A549 (cell line): Measurements from ENCODE around the gene ITPR3. TPM values are rescaled to one million over a fixed set of nuclear protein-coding genes. Genes with fewer than 3 reads are reported as not detected.

Experiments
- ATAC-seq, 2 experiments: fragments of 200-7000 bp in 1 of 2; fragments of >200 bp in 1 of 2; cut with Nextera tagmentation in 1 of 2; cut with Tn5 transposase in 1 of 2; 3 replicates each; pipeline versions ENCODE4 v1.8.0 to v1.9.1; 2018 to 2020; ENCODE audit warnings: mild to moderate bottlenecking in 1 of 2, moderate library complexity in 1 of 2
- CTCF ChIA-PET: fragments of 300-600 bp; sonication (Branson Sonifier 250); formaldehyde crosslinking; extraction: SDS; loops from one replicate; lab custom pipeline; 2021; ENCODE audit warnings: antibody characterized with exemption, inconsistent platforms; lab: Yijun Ruan, JAX
- POLR2A ChIA-PET: fragments of 350-600 bp; formaldehyde crosslinking; extraction: SDS; loops from one replicate; lab custom pipeline; 2021; ENCODE audit warnings: antibody characterized with exemption, inconsistent platforms; lab: Yijun Ruan, JAX
- DNase-seq, 2 experiments: peaks; one replicate each; pipeline versions ENCODE4 v3.0.0 to v3.0.0-alpha.2; 2011 to 2016; ENCODE audit warnings: low read depth in 1 of 2, low spot score in 1 of 2
- FAIRE-seq: peaks from 2 replicates; lab custom pipeline; 2011; peaks lifted over from hg19 to GRCh38; lab: Jason Lieb, UNC
- H3K27ac ChIP-seq, 2 experiments: fragments of >200 bp; sonication (Bioruptor Twin); formaldehyde crosslinking; 3 replicates each; pipeline ENCODE4 v1.5.1; 2016 to 2017
- H3K4me1 ChIP-seq: fragments of >200 bp; sonication (Bioruptor Twin); formaldehyde crosslinking; 3 replicates; pipeline ENCODE4 v1.6.1; 2016
- H3K4me2 ChIP-seq: fragments of >200 bp; sonication (Bioruptor Twin); formaldehyde crosslinking; 3 replicates; pipeline ENCODE4 v1.6.1; 2016
- H3K4me3 ChIP-seq: fragments of >200 bp; sonication (Bioruptor Twin); formaldehyde crosslinking; 3 replicates; pipeline ENCODE4 v1.5.1; 2016
- H3K9me3 ChIP-seq: fragments of >200 bp; sonication (Bioruptor Twin); formaldehyde crosslinking; 3 replicates; pipeline ENCODE4 v1.6.1; 2016
- BHLHE40 ChIP-seq: IDR thresholded peaks from 2 replicates; pipeline ENCODE4 v1.6.1; 2012; ENCODE audit warnings: low read depth, low read length, inconsistent platforms
- CEBPB ChIP-seq, 2 experiments: fragments of >200 bp in 1 of 2; sonication (Bioruptor Twin) in 1 of 2; formaldehyde crosslinking in 1 of 2; IDR thresholded peaks; 2 replicates each; pipeline ENCODE4 v1.6.1; 2012 to 2016
- ESRRA ChIP-seq: fragments of 150-350 bp; IDR thresholded peaks from 2 replicates; pipeline ENCODE4 v1.6.1; 2014; ENCODE audit warnings: mild to moderate bottlenecking, low read length, borderline replicate concordance
- HDAC2 ChIP-seq: fragments of 200-600 bp; sonication (generic); IDR thresholded peaks from 2 replicates; pipeline ENCODE4 v1.6.1; 2016
- HOXA7 ChIP-seq: fragments of 250-450 bp; sonication (Bioruptor Pico); IDR thresholded peaks from 2 replicates; pipeline ENCODE4 v1.5.0; 2020; ENCODE audit warnings: mild to moderate bottlenecking, moderate library complexity
- HOXB5 ChIP-seq: fragments of 250-450 bp; sonication (Bioruptor Pico); IDR thresholded peaks from 2 replicates; pipeline ENCODE4 v1.5.0; 2020; ENCODE audit warnings: mild to moderate bottlenecking, moderate library complexity
- KDM5A ChIP-seq: fragments of 200-600 bp; sonication (generic); IDR thresholded peaks from 2 replicates; pipeline ENCODE4 v1.6.1; 2016; ENCODE audit warnings: antibody characterized with exemption, mild to moderate bottlenecking
- MAFK ChIP-seq: fragments of 450-650 bp; IDR thresholded peaks from 2 replicates; pipeline ENCODE4 v1.6.1; 2014; ENCODE audit not compliant: partially characterized antibody
- MAZ ChIP-seq: fragments of 150-350 bp; IDR thresholded peaks from 2 replicates; pipeline ENCODE4 v1.6.1; 2014; ENCODE audit warnings: antibody characterized with exemption, low read depth, low read length, borderline replicate concordance
- MYC ChIP-seq: IDR thresholded peaks from 2 replicates; pipeline ENCODE4 v1.6.1; 2012; ENCODE audit warnings: mild to moderate bottlenecking, inconsistent platforms, low read length, improper control_type of control experiment, borderline replicate concordance
- NPAS2 ChIP-seq: fragments of 250-450 bp; sonication (Bioruptor Pico); IDR thresholded peaks from 2 replicates; pipeline ENCODE4 v1.8.0; 2022; ENCODE audit warnings: mild to moderate bottlenecking, moderate library complexity, borderline replicate concordance
- PHF8 ChIP-seq: fragments of 200-600 bp; sonication (generic); IDR thresholded peaks from 2 replicates; pipeline ENCODE4 v1.6.1; 2016; ENCODE audit warnings: low read depth, mild to moderate bottlenecking, antibody characterized with exemption, moderate library complexity, borderline replicate concordance
- RAD21 ChIP-seq, 2 experiments: fragments of >200 bp in 1 of 2; sonication (Bioruptor Twin) in 1 of 2; formaldehyde crosslinking in 1 of 2; IDR thresholded peaks in 1 of 2; conservative IDR thresholded peaks in 1 of 2; 2 replicates in 1 of 2; 3 replicates in 1 of 2; pipeline ENCODE4 v1.6.1; 2012 to 2018; ENCODE audit warnings: inconsistent platforms in 1 of 2
- RCOR1 ChIP-seq: fragments of 150-350 bp; IDR thresholded peaks from 2 replicates; pipeline ENCODE4 v1.6.1; 2014; ENCODE audit warnings: antibody characterized with exemption, low read length, low read depth
- RNF2 ChIP-seq: fragments of 200-600 bp; sonication (generic); IDR thresholded peaks from 2 replicates; pipeline ENCODE4 v1.6.1; 2016; ENCODE audit warnings: low read depth, mild to moderate bottlenecking, antibody characterized with exemption, moderate library complexity, borderline replicate concordance
- SMC3 ChIP-seq: fragments of >200 bp; sonication (Bioruptor Twin); formaldehyde crosslinking; IDR thresholded peaks from 3 replicates; pipeline ENCODE4 v1.6.1; 2018; ENCODE audit warnings: inconsistent platforms
- TP53 ChIP-seq: fragments of 250-450 bp; sonication (Bioruptor Pico); IDR thresholded peaks from 2 replicates; pipeline ENCODE4 v1.5.0; 2021; ENCODE audit warnings: mild to moderate bottlenecking, moderate library complexity
- ZC3H11A ChIP-seq: fragments of 450-650 bp; IDR thresholded peaks from 2 replicates; pipeline ENCODE4 v1.6.1; 2014; ENCODE audit warnings: antibody characterized with exemption, mild to moderate bottlenecking
- ZNF302 ChIP-seq: fragments of 250-450 bp; sonication (Bioruptor Pico); IDR thresholded peaks from 2 replicates; pipeline ENCODE4 v1.9.0; 2021; ENCODE audit warnings: inconsistent platforms, mild to moderate bottlenecking, moderate library complexity
- ZSCAN20 ChIP-seq: fragments of 250-450 bp; sonication (Bioruptor Pico); IDR thresholded peaks from 2 replicates; pipeline ENCODE4 v1.8.0; 2022; ENCODE audit warnings: mild to moderate bottlenecking, moderate library complexity
- WGBS: methylation state at CpG from one replicate; pipeline ENCODE4 v1.1.6; 2017; ENCODE audit errors: missing lambda C conversion rate; 5-methylcytosine and 5-hydroxymethylcytosine counted together
- polyA plus RNA-seq, 4 experiments: library from polyadenylated mRNA; depleted of rRNA in 3 of 4; stranded (reverse); fragments of >200 nt; fragmentation: RNase III in 1 of 4; extraction: RNeasy Plus Mini Kit Qiagen cat#74134 plus additional on column Dnase treatment in 1 of 4; gene quantifications; 2 replicates in 3 of 4; 3 replicates in 1 of 4; pipeline ENCODE4 v1.2.3, GENCODE V29; 2011 to 2017
- TF ChIP-seq, protein P1 (sequence below): IDR thresholded peaks from 2 replicates; pipeline ENCODE4 v1.6.1; 2012; ENCODE audit warnings: low read depth, borderline replicate concordance
- TF ChIP-seq, protein P2 (sequence below): fragments of 200-600 bp; sonication (generic); IDR thresholded peaks from 2 replicates; pipeline ENCODE4 v1.6.1; 2016; ENCODE audit warnings: antibody characterized with exemption, mild to moderate bottlenecking, moderate library complexity
- TF ChIP-seq, protein P3 (sequence below): fragments of 150-350 bp; IDR thresholded peaks from 2 replicates; pipeline ENCODE4 v1.6.1; 2014; ENCODE audit warnings: low read depth, mild to moderate bottlenecking, low read length
- TF ChIP-seq, protein P4 (sequence below): fragments of 450-650 bp; IDR thresholded peaks from 2 replicates; pipeline ENCODE4 v1.6.1; 2014; ENCODE audit warnings: antibody characterized with exemption

Gene ITPR3
- polyA plus RNA-seq, 2 of the 4 experiments (the other 2 are of a cell fraction): 17.6 to 20.8 TPM

DNA sequence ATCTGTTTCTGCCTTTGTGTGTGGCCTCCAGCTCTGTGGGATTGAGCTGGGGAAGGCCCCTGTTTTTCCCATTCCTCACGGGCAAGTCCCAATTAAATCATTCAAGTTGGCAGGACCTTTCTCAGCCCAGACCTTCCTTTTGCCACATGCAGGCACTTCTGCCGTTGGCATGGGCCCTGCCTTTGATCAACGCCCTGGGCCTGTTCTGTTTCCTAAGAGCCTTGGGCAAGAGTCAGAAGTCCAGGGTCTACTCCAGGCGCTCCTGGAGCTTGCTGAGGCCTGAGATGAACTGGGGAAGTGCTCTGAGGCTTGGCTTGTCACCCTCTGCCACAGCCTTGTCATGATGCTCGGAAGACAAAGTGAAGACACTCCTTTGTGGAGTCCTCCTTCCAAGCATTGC is 118.4 kb downstream of the ITPR3 start:
- H3K4me2 ChIP-seq: no peak overlapping the region
- WGBS: 55% methylated on average over 5 of the region's 5 CpGs
- FAIRE-seq: no peak
- ATAC-seq: no peak
- no peaks in the 10 kb centered on the region for H3K9me3 ChIP-seq
- POLR2A ChIA-PET: no interaction called here
- no peak overlapping the region; a peak in 1 of 6 replicates for H3K27ac ChIP-seq
- peaks cover 2% of the 10 kb centered on the region for H3K4me1 ChIP-seq
- TF ChIP-seq, protein P1, sequence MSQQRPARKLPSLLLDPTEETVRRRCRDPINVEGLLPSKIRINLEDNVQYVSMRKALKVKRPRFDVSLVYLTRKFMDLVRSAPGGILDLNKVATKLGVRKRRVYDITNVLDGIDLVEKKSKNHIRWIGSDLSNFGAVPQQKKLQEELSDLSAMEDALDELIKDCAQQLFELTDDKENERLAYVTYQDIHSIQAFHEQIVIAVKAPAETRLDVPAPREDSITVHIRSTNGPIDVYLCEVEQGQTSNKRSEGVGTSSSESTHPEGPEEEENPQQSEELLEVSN: no peak
- no peak for TF ChIP-seq HOXB5 (CRISPR knock-in tag)
- no peak for TF ChIP-seq PHF8
- TF ChIP-seq NPAS2 (CRISPR knock-in tag): no peak
- DNase-seq: no peak
- H3K4me3 ChIP-seq: no peak overlapping the region
- CTCF ChIA-PET: interaction anchor here (1.2 to 7.2 kb wide), 4 partner anchors 12 to 417 kb away, joined by 4 to 55 read pairs (median 6); no protein-coding TSS in a partner anchor

DNA sequence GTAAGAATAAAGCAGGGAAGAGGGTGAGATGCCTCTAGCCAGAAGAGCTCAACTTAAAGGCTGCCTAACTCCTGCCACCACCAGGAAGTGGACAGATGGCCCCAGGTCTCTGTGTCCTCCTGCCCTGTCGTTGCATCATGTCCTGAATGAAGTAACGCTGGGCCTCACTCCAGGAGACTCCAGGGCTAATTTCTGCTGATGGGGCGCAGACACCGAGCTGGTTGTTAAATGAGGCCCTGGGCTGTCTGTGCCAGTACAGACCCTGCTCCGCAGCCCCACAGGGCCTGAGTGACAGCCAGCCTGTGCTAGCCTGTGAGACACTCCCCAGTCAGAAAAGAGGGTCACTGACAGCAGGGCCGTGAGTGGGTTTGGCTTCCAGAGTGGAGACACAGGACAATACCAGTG is 119.1 kb downstream of the ITPR3 start:
- peaks cover 8% of the 10 kb centered on the region for H3K4me1 ChIP-seq
- FAIRE-seq: no peak
- POLR2A ChIA-PET: no interaction called here
- TF ChIP-seq MYC (no peak), ZNF302 (CRISPR knock-in tag) (no peak), RAD21 (conservative IDR thresholded peaks at IDR 0.05 in 1 of 2, IDR thresholded peaks at IDR 0.05 in 1 of 2) (no peak), RCOR1 (no peak), HOXA7 (no peak), CEBPB (IDR thresholded peaks at IDR 0.05) (no peak)
- TF ChIP-seq, protein P2, sequence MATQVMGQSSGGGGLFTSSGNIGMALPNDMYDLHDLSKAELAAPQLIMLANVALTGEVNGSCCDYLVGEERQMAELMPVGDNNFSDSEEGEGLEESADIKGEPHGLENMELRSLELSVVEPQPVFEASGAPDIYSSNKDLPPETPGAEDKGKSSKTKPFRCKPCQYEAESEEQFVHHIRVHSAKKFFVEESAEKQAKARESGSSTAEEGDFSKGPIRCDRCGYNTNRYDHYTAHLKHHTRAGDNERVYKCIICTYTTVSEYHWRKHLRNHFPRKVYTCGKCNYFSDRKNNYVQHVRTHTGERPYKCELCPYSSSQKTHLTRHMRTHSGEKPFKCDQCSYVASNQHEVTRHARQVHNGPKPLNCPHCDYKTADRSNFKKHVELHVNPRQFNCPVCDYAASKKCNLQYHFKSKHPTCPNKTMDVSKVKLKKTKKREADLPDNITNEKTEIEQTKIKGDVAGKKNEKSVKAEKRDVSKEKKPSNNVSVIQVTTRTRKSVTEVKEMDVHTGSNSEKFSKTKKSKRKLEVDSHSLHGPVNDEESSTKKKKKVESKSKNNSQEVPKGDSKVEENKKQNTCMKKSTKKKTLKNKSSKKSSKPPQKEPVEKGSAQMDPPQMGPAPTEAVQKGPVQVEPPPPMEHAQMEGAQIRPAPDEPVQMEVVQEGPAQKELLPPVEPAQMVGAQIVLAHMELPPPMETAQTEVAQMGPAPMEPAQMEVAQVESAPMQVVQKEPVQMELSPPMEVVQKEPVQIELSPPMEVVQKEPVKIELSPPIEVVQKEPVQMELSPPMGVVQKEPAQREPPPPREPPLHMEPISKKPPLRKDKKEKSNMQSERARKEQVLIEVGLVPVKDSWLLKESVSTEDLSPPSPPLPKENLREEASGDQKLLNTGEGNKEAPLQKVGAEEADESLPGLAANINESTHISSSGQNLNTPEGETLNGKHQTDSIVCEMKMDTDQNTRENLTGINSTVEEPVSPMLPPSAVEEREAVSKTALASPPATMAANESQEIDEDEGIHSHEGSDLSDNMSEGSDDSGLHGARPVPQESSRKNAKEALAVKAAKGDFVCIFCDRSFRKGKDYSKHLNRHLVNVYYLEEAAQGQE: no peak
- TF ChIP-seq, protein P3, sequence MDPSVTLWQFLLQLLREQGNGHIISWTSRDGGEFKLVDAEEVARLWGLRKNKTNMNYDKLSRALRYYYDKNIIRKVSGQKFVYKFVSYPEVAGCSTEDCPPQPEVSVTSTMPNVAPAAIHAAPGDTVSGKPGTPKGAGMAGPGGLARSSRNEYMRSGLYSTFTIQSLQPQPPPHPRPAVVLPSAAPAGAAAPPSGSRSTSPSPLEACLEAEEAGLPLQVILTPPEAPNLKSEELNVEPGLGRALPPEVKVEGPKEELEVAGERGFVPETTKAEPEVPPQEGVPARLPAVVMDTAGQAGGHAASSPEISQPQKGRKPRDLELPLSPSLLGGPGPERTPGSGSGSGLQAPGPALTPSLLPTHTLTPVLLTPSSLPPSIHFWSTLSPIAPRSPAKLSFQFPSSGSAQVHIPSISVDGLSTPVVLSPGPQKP: no peak
- TF ChIP-seq, protein P1: no peak
- TF ChIP-seq, protein P4, sequence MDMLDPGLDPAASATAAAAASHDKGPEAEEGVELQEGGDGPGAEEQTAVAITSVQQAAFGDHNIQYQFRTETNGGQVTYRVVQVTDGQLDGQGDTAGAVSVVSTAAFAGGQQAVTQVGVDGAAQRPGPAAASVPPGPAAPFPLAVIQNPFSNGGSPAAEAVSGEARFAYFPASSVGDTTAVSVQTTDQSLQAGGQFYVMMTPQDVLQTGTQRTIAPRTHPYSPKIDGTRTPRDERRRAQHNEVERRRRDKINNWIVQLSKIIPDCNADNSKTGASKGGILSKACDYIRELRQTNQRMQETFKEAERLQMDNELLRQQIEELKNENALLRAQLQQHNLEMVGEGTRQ: no peak
- DNase-seq: no peak
- no peak for ATAC-seq
- CTCF ChIA-PET: interaction anchor here (1.2 to 7.2 kb wide), 3 partner anchors 12 to 417 kb away, joined by 4 to 55 read pairs (median 4); no protein-coding TSS in a partner anchor
- H3K4me2 ChIP-seq: no peak overlapping the region
- WGBS: 60% methylated on average over 2 of the region's 6 CpGs
- no peak overlapping the region; a peak in 1 of 6 replicates for H3K27ac ChIP-seq
- H3K9me3 ChIP-seq: no peaks in the 10 kb centered on the region
- no peak overlapping the region for H3K4me3 ChIP-seq

DNA sequence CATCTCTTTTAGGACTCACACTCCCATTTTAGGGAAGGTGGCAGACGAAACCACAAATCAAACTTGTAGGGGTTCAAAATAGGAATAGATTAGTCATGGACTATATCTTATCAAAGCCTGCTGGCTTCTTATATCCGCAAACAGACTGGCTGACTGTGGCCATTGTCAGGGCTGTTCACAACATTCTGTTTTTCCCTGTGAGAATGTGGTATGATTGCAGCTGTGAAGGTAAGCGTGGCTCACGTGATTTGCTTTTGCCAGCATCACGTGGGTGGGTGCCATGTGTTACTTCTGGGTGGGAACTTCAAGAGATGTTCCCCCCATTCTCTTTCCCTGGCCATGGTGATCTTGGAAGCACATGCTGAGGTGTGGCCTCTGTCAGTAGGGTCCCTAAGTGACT is 119.7 kb downstream of the ITPR3 start:
- no peak overlapping the region for H3K4me2 ChIP-seq
- H3K4me1 ChIP-seq: peaks cover 14% of the 10 kb centered on the region
- H3K27ac ChIP-seq: no peak overlapping the region; a peak in 1 of 6 replicates
- H3K4me3 ChIP-seq: no peak overlapping the region
- TF ChIP-seq ZSCAN20 (no peak), PHF8 (no peak), MAFK (no peak), HDAC2 (no peak), ESRRA (no peak), TP53 (CRISPR knock-in tag) (no peak), BHLHE40 (no peak), SMC3 (no peak), MAZ (no peak), RNF2 (no peak), ZC3H11A (no peak), KDM5A (no peak), MYC (no peak)
- TF ChIP-seq, protein P3: no peak
- FAIRE-seq (no peak), DNase-seq (no peak), ATAC-seq (no peak)
- CTCF ChIA-PET: interaction anchor here (0.8 to 7.2 kb wide), 3 partner anchors 21 to 416 kb away, joined by 3 to 55 read pairs (median 6); no protein-coding TSS in a partner anchor
- POLR2A ChIA-PET: no interaction called here
- WGBS: 87% methylated on average over 5 of the region's 5 CpGs
- H3K9me3 ChIP-seq: no peaks in the 10 kb centered on the region
